Measurements from ENCODE around the gene HLA-DRB1. TPM values are rescaled to one million over a fixed set of nuclear protein-coding genes. Genes with fewer than 3 reads are reported as not detected.
"Not testable (repeated sequence)": the region's sequence is repeated elsewhere in the genome, so short reads cannot be mapped to it uniquely, and the experiment has no call there.

HLA-DRB1 gene
- total RNA-seq (10 to 100 TPM; 24.7 to 26.1 TPM), polyA plus RNA-seq (56.0 TPM)

- Histone ChIP-seq H3K27ac (ENCODE audit: low read depth, low read length) (peak within 1 kb of the TSS; percentile 51), H3K36me3 (ENCODE audit: insufficient read depth, low read length) (no peaks in the 10 kb centered on the region), H3K4me3 (ENCODE audit: low read length) (peak within 1 kb of the TSS; percentile 47), H3K9me3 (ENCODE audit: low read length) (no peaks in the 10 kb centered on the region), H3K4me1 (ENCODE audit: insufficient read depth, low read length) (no peaks in the 10 kb centered on the region), H3K27me3 (ENCODE audit: insufficient read depth, low read length, poor library complexity, severe bottlenecking) (no peaks in the 10 kb centered on the region)
- Mint-ChIP-seq H3K27ac (peak within 1 kb of the TSS; percentile 1 to 96 (median 76)), H3K27me3 (peaks cover 0 to 3% of the 10 kb centered on the region in 2 donors), H3K9me3 (no peaks in the 10 kb centered on the region), H3K4me1 (peaks cover 27 to 47% (median 46%) of the 10 kb centered on the region in 3 donors), H3K4me3 (peak within 1 kb of the TSS; percentile 73 to 96 (median 83)), H3K36me3 (no peaks in the 10 kb centered on the region)
- DNase-seq: peak in 3 of 5 donors; percentile 2 to 8 (median 6)
- CTCF ChIA-PET: no interaction called here
- POLR2A ChIA-PET: no interaction called here
These were observed at the start of gene HLA-DRB1 for GRCh38 chr6:32589596-32590449. Gene HLA-DRB1, minus strand, starts transcription at chr6:32589848. Its CDS starts 106 bp downstream, at chr6:32589742.

GRCh38 chr6:32638532-32639219 lies 49.0 kb upstream of the HLA-DRB1 start:
- Histone ChIP-seq H3K4me1 (ENCODE audit: insufficient read depth, low read length) (peaks cover 6% of the 10 kb centered on the region), H3K36me3 (ENCODE audit: insufficient read depth, low read length) (no peaks in the 10 kb centered on the region), H3K27ac (ENCODE audit: low read depth, low read length) (peak overlapping the region; percentile 16), H3K9me3 (ENCODE audit: low read length) (no peaks in the 10 kb centered on the region), H3K4me3 (ENCODE audit: low read length) (no peak overlapping the region), H3K27me3 (ENCODE audit: insufficient read depth, low read length, poor library complexity, severe bottlenecking) (no peaks in the 10 kb centered on the region)
- Mint-ChIP-seq H3K27ac (peak overlapping the region in 5 of 8 donors; percentile 32 to 88 (median 74)), H3K27me3 (peaks cover 2 to 6% of the 10 kb centered on the region in 2 donors), H3K9me3 (no peaks in the 10 kb centered on the region), H3K36me3 (no peaks in the 10 kb centered on the region), H3K4me1 (peaks cover 16 to 59% (median 58%) of the 10 kb centered on the region in 3 donors), H3K4me3 (peak overlapping the region in 6 of 7 donors; percentile 47 to 93 (median 78))
- ChIA-PET CTCF (no interaction called here), POLR2A (no interaction called here)
- no peak for DNase-seq

GRCh38 chr6:32637883-32638282 lies 48.2 kb upstream of the HLA-DRB1 start:
- H3K4me3 ChIP-seq (ENCODE audit: low read length): no peak overlapping the region
- peaks cover 2 to 6% of the 10 kb centered on the region in 2 donors for H3K27me3 Mint-ChIP-seq
- ChIA-PET CTCF (no interaction called here), POLR2A (no interaction called here)
- no peaks in the 10 kb centered on the region for H3K9me3 ChIP-seq (ENCODE audit: low read length)
- peak overlapping the region in 6 of 7 donors; percentile 34 to 93 (median 78) for H3K4me3 Mint-ChIP-seq
- peak overlapping the region; percentile 68 for H3K27ac ChIP-seq (ENCODE audit: low read depth, low read length)
- H3K4me1 ChIP-seq (ENCODE audit: insufficient read depth, low read length): peaks cover 6% of the 10 kb centered on the region
- H3K4me1 Mint-ChIP-seq: peaks cover 16 to 54% (median 52%) of the 10 kb centered on the region in 3 donors
- H3K27ac Mint-ChIP-seq: peak overlapping the region in 7 of 8 donors; percentile 3 to 76 (median 57)
- H3K27me3 ChIP-seq (ENCODE audit: insufficient read depth, low read length, poor library complexity, severe bottlenecking): no peaks in the 10 kb centered on the region
- no peaks in the 10 kb centered on the region for H3K9me3 Mint-ChIP-seq
- no peak for DNase-seq
- no peaks in the 10 kb centered on the region for H3K36me3 Mint-ChIP-seq
- H3K36me3 ChIP-seq (ENCODE audit: insufficient read depth, low read length): no peaks in the 10 kb centered on the region

- CTCF ChIA-PET: no interaction called here
These were observed 47.7 kb upstream of the HLA-DRB1 start, which contains the start of gene HLA-DQA1 for GRCh38 chr6:32637219-32637880. Gene HLA-DQA1, plus strand, starts transcription at chr6:32637406. Its CDS starts 53 bp downstream, at chr6:32637459.

GRCh38 chr6:32635526-32636123 lies 46.0 kb upstream of the HLA-DRB1 start:
- H3K27me3 Mint-ChIP-seq: peaks cover 2 to 6% of the 10 kb centered on the region in 2 donors
- no peak overlapping the region for H3K27ac Mint-ChIP-seq
- ChIA-PET POLR2A (no interaction called here), CTCF (no interaction called here)
- no peak overlapping the region for H3K4me3 Mint-ChIP-seq
- no peaks in the 10 kb centered on the region for H3K9me3 Mint-ChIP-seq
- H3K36me3 ChIP-seq (ENCODE audit: insufficient read depth, low read length): no peaks in the 10 kb centered on the region
- H3K9me3 ChIP-seq (ENCODE audit: low read length): no peaks in the 10 kb centered on the region
- DNase-seq: no peak
- H3K4me1 ChIP-seq (ENCODE audit: insufficient read depth, low read length): no peaks in the 10 kb centered on the region
- H3K36me3 Mint-ChIP-seq: no peaks in the 10 kb centered on the region
- H3K27ac ChIP-seq (ENCODE audit: low read depth, low read length): no peak overlapping the region
- no peak overlapping the region for H3K4me3 ChIP-seq (ENCODE audit: low read length)
- H3K27me3 ChIP-seq (ENCODE audit: insufficient read depth, low read length, poor library complexity, severe bottlenecking): no peaks in the 10 kb centered on the region
- peaks cover 9 to 35% (median 29%) of the 10 kb centered on the region in 3 donors for H3K4me1 Mint-ChIP-seq

More at GRCh38 chr6:32637219-32637880, 47.7 kb upstream of the HLA-DRB1 start, which contains the start of gene HLA-DQA1:
- H3K4me3 Mint-ChIP-seq: peak within 1 kb of the TSS; percentile 28 to 93 (median 83)
- H3K9me3 ChIP-seq (ENCODE audit: low read length): no peaks in the 10 kb centered on the region
- H3K36me3 ChIP-seq (ENCODE audit: insufficient read depth, low read length): no peaks in the 10 kb centered on the region
- H3K27me3 Mint-ChIP-seq: peaks cover 2 to 6% of the 10 kb centered on the region in 2 donors
- peaks cover 17 to 49% (median 47%) of the 10 kb centered on the region in 3 donors for H3K4me1 Mint-ChIP-seq
- H3K27me3 ChIP-seq (ENCODE audit: insufficient read depth, low read length, poor library complexity, severe bottlenecking): no peaks in the 10 kb centered on the region
- H3K9me3 Mint-ChIP-seq: no peaks in the 10 kb centered on the region
- peaks cover 6% of the 10 kb centered on the region for H3K4me1 ChIP-seq (ENCODE audit: insufficient read depth, low read length)
- peak within 1 kb of the TSS; percentile 23 for H3K4me3 ChIP-seq (ENCODE audit: low read length)
- POLR2A ChIA-PET: no interaction called here
- H3K27ac Mint-ChIP-seq: peak within 1 kb of the TSS in 7 of 8 donors; percentile 66 to 94 (median 86)
- H3K27ac ChIP-seq (ENCODE audit: low read depth, low read length): peak within 1 kb of the TSS; percentile 68
- DNase-seq: peak in 1 of 5 donors; percentile 10
- no peaks in the 10 kb centered on the region for H3K36me3 Mint-ChIP-seq

- H3K27ac Mint-ChIP-seq; H3K27me3 ChIP-seq (ENCODE audit: insufficient read depth, low read length, poor library complexity, severe bottlenecking); CTCF ChIA-PET; POLR2A ChIA-PET; H3K4me3 ChIP-seq (ENCODE audit: low read length); H3K27ac ChIP-seq (ENCODE audit: low read depth, low read length); H3K36me3 ChIP-seq (ENCODE audit: insufficient read depth, low read length); H3K4me3 Mint-ChIP-seq; H3K36me3 Mint-ChIP-seq; H3K27me3 Mint-ChIP-seq; H3K9me3 Mint-ChIP-seq; DNase-seq; H3K9me3 ChIP-seq (ENCODE audit: low read length): not testable (repeated sequence)
- H3K4me1 ChIP-seq (ENCODE audit: insufficient read depth, low read length): peaks cover 16% of the 10 kb centered on the region
- H3K4me1 Mint-ChIP-seq: peaks cover 20 to 31% (median 27%) of the 10 kb centered on the region in 3 donors
These were observed 40.1 kb upstream of the HLA-DRB1 start for GRCh38 chr6:32629793-32630192.

- CTCF ChIA-PET: no interaction called here
- peak in 1 of 5 donors; percentile 37 for DNase-seq
These were observed 38.2 kb upstream of the HLA-DRB1 start for GRCh38 chr6:32627831-32628230.

More at GRCh38 chr6:32627831-32628230, 38.2 kb upstream of the HLA-DRB1 start:
- POLR2A ChIA-PET: no interaction called here
- Mint-ChIP-seq H3K4me1 (peaks cover 31 to 42% (median 35%) of the 10 kb centered on the region in 3 donors), H3K9me3 (no peaks in the 10 kb centered on the region), H3K27me3 (no peaks in the 10 kb centered on the region), H3K27ac (peak overlapping the region in 6 of 8 donors; percentile 34 to 88 (median 72)), H3K36me3 (no peaks in the 10 kb centered on the region), H3K4me3 (peak overlapping the region in 3 of 7 donors; percentile 8 to 63 (median 57))
- peaks cover 30% of the 10 kb centered on the region for H3K4me1 ChIP-seq (ENCODE audit: insufficient read depth, low read length)
- no peak overlapping the region for H3K4me3 ChIP-seq (ENCODE audit: low read length)
- H3K27ac ChIP-seq (ENCODE audit: low read depth, low read length): no peak overlapping the region
- H3K27me3 ChIP-seq (ENCODE audit: insufficient read depth, low read length, poor library complexity, severe bottlenecking): no peaks in the 10 kb centered on the region
- H3K9me3 ChIP-seq (ENCODE audit: low read length): no peaks in the 10 kb centered on the region
- no peaks in the 10 kb centered on the region for H3K36me3 ChIP-seq (ENCODE audit: insufficient read depth, low read length)
